ENCODE measurements around the gene KRTAP13-1. TPM values are rescaled to one million over a fixed set of nuclear protein-coding genes. Genes with fewer than 3 reads are reported as not detected.
A peak's percentile ranks its signal among the peaks of the same experiment; 100 is the strongest.

Gene KRTAP13-1, protein sequence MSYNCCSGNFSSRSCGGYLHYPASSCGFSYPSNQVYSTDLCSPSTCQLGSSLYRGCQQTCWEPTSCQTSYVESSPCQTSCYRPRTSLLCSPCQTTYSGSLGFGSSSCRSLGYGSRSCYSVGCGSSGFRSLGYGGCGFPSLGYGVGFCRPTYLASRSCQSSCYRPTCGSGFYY
- total RNA-seq = not detected
- polyA plus RNA-seq = not detected
- long read RNA-seq, donor 1 = 0 reads
- long read RNA-seq, donor 2 = 0 reads
- long read RNA-seq, donor 3 = 0 reads
- long read RNA-seq, donor 4 = 0 reads

DNA sequence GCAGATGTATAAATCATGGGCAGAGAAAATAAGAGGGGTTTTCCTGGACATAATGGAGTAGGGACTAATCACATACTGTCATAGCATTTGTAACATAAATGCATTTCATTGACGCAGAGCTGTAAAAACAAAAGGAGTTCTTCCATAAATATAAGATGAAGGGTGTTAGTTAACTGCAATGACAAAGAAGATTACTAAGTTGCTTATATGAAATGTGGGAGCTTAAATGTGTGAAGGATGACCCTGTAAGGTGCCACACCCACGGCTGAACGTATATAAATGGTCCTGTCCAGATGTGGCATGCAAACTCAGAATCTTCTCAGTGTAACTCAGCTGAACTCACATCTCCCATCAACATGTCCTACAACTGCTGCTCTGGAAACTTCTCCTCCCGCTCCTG is at the start of gene KRTAP13-1:
Gene KRTAP13-1, plus strand, starts transcription at position 301 of the 400 bp plus-strand sequence. Its CDS starts 56 bp downstream, at position 357.
- Histone ChIP-seq H3K4me3 (ENCODE audit: low read length) (no peak within 1 kb of the TSS), H3K9me3 (ENCODE audit: control insufficient read depth, low read length) (no peaks in the 10 kb centered on the region), H3K27me3 (ENCODE audit: control insufficient read depth, insufficient read depth) (no peaks in the 10 kb centered on the region), H3K4me1 (ENCODE audit: control insufficient read depth, insufficient read depth, low read length) (no peaks in the 10 kb centered on the region), H3K27ac (ENCODE audit: low read length) (no peak within 1 kb of the TSS)
- no peak for ATAC-seq
- 80% methylated on average over 4 of the region's 4 CpGs for WGBS
- intact Hi-C loops (cut with DNase I) = no loop called here
- no peak for DNase-seq

DNA sequence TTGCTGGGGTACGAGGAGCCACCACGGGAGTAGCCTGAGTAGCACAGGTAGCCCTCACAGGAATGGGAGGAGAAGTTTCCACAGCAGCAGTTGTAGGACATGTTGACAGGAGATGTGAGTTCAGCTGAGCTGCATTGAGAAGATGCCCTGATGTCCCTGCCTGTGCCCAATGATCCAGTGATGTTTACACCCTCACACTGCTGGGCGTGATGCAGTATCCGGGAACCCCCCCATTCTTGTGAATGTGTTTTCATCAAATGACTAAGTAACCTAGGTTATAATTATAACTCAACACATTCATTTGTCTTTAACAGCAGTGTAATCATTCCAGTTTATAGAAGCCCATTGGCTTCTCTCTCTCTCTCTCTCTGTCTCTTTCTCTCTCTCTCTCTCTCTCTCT is 47.3 kb upstream of the KRTAP13-1 start, which contains the start of gene KRTAP23-1:
Gene KRTAP23-1, minus strand, starts transcription at position 101 of the 400 bp plus-strand sequence. Its CDS starts 0 bp downstream, at position 101.
- intact Hi-C loops (cut with DNase I) = loop anchor here in 3 of 4 donors (10.0 kb wide), 3 partner anchors 86 to 736 kb away; partner anchors contain the start of gene KRTAP13-4 (in 1 of the 3)
- ATAC-seq (no peak), DNase-seq (no peak)
- Histone ChIP-seq H3K4me1 (ENCODE audit: control insufficient read depth, insufficient read depth, low read length) (no peaks in the 10 kb centered on the region), H3K27ac (ENCODE audit: low read length) (no peak within 1 kb of the TSS), H3K9me3 (ENCODE audit: control insufficient read depth, low read length) (no peaks in the 10 kb centered on the region), H3K27me3 (ENCODE audit: control insufficient read depth, insufficient read depth) (no peaks in the 10 kb centered on the region), H3K4me3 (ENCODE audit: low read length) (no peak within 1 kb of the TSS)
- whole genome bisulfite sequencing = 89% methylated on average over 4 of the region's 4 CpGs

DNA sequence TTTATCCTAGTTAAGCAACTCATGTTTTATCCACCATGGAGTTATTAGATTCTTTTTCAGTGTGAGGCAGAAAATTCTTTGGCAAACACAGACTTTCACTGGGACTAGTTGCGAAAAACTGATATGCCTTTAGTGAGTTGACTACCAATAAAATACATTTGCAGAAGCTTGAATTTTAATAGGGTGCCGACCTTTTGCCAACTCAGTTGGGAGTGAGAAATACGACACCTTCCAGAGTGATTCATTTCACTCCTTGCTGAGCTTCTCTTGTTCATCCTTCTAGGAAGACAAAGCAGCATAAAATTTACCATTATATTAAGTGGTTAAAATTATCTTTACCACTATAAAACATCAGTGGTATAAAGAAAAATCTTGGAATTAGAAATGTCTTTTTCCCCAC is 46.3 kb upstream of the KRTAP13-1 start:
- H3K9me3 ChIP-seq (ENCODE audit: control insufficient read depth, low read length) = no peaks in the 10 kb centered on the region
- H3K4me3 ChIP-seq (ENCODE audit: low read length) = no peak overlapping the region
- no peaks in the 10 kb centered on the region for H3K27me3 ChIP-seq (ENCODE audit: control insufficient read depth, insufficient read depth)
- H3K27ac ChIP-seq (ENCODE audit: low read length) = no peak overlapping the region
- DNase-seq (no peak), ATAC-seq (no peak)
- WGBS = 29% methylated on average over 3 of the region's 3 CpGs
- H3K4me1 ChIP-seq (ENCODE audit: control insufficient read depth, insufficient read depth, low read length) = no peaks in the 10 kb centered on the region
- intact Hi-C loops (cut with DNase I) = loop anchor here in 3 of 4 donors (10.0 kb wide), 3 partner anchors 85 to 735 kb away; partner anchors contain the start of gene KRTAP13-4 (in 1 of the 3)

DNA sequence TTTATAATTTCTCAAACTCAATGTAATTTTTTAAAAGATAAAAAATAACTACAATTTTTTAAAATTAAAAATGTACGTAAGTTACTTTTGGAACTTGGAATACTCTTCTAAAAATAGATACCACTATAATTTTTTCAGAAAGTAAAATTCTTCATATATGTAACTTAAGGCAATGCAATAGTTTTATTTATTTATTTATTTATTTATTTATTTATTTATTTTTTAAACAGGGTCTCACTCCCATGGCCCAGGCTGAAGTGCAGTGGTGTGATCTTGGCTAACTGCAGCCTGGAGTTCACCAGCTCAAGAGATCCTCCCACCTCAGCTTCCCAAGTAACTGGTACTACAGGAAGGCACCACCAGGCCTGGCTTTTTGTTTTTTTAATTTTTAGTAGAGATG is 44.3 kb upstream of the KRTAP13-1 start:
- intact Hi-C loops (cut with DNase I) = no loop called here
- Histone ChIP-seq H3K9me3 (ENCODE audit: control insufficient read depth, low read length) (no peaks in the 10 kb centered on the region), H3K27me3 (ENCODE audit: control insufficient read depth, insufficient read depth) (no peaks in the 10 kb centered on the region), H3K4me1 (ENCODE audit: control insufficient read depth, insufficient read depth, low read length) (no peaks in the 10 kb centered on the region), H3K4me3 (ENCODE audit: low read length) (no peak overlapping the region), H3K27ac (ENCODE audit: low read length) (no peak overlapping the region)
- WGBS = 94% methylated on average over 1 of the region's 1 CpG
- DNase-seq = no peak
- ATAC-seq = no peak

DNA sequence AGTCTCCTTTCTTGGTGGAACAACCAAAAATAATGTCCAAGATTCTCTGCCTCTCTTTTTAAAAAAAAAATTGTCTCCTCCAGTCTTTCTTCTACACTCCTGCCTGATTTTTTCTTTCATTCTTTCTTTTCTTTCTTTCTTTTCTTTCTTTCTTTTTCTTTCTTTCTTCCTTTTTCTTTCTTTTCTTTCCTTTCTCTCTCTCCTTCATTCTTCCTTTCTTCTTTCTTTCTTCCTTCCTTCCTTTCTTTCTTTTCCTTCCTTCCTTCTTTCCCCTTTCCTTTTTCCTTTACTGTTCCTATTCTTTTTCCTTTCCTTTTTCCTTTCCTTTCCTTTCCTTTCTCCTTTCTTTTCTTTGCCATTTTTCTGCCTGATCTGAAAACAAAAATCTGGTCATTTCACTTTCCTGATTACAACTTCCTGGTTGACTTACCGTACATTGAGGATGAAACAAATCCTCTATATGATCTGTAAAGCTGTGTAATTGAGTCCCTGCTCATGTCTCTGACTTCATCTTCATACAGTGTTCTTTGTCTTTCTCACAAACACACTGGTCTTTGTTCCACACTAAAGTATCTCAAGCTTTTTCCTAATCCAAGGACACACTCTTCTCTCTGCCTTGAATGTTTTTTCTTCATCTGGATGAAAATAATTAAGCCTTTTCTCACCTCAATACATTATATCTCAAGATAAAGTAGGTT is 41.4 kb upstream of the KRTAP13-1 start:
- H3K9me3 ChIP-seq (ENCODE audit: control insufficient read depth, low read length) = no peaks in the 10 kb centered on the region
- no peak overlapping the region for H3K27ac ChIP-seq (ENCODE audit: low read length)
- DNase-seq = no peak
- 71% methylated on average over 1 of the region's 1 CpG for WGBS
- intact Hi-C loops (cut with DNase I) = loop anchor here in 1 of 4 donors (5.0 kb wide), 1 partner anchor 68 kb away; no protein-coding TSS in a partner anchor
- no peak for ATAC-seq
- H3K4me3 ChIP-seq (ENCODE audit: low read length) = no peak overlapping the region
- no peaks in the 10 kb centered on the region for H3K27me3 ChIP-seq (ENCODE audit: control insufficient read depth, insufficient read depth)
- no peaks in the 10 kb centered on the region for H3K4me1 ChIP-seq (ENCODE audit: control insufficient read depth, insufficient read depth, low read length)

DNA sequence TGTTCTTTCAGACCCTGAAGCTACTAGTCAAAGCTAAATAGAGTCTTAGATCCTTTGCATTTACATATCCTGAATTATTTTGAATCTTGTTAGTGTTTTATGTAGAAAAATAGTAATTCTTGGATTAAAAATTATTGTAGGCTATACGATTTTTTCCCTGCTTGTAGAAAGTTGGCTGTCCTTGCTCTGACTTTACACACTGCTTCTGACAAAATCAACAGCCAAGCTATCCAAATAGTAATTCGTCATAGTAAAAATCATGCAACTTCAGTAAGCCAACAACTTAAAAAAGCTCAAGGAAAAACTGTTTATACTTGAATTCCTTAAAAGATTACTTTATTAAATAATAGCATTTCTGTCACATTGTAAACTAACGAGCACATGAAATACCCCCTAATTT is 39.9 kb upstream of the KRTAP13-1 start:
- H3K4me3 ChIP-seq (ENCODE audit: low read length) = no peak overlapping the region
- intact Hi-C loops (cut with DNase I) = loop anchor here in 1 of 4 donors (5.0 kb wide), 1 partner anchor 66 kb away; no protein-coding TSS in a partner anchor
- WGBS = 49% methylated on average over 3 of the region's 3 CpGs
- no peak for DNase-seq
- H3K27me3 ChIP-seq (ENCODE audit: control insufficient read depth, insufficient read depth) = no peaks in the 10 kb centered on the region
- H3K9me3 ChIP-seq (ENCODE audit: control insufficient read depth, low read length) = no peaks in the 10 kb centered on the region
- ATAC-seq = no peak
- no peaks in the 10 kb centered on the region for H3K4me1 ChIP-seq (ENCODE audit: control insufficient read depth, insufficient read depth, low read length)
- no peak overlapping the region for H3K27ac ChIP-seq (ENCODE audit: low read length)

DNA sequence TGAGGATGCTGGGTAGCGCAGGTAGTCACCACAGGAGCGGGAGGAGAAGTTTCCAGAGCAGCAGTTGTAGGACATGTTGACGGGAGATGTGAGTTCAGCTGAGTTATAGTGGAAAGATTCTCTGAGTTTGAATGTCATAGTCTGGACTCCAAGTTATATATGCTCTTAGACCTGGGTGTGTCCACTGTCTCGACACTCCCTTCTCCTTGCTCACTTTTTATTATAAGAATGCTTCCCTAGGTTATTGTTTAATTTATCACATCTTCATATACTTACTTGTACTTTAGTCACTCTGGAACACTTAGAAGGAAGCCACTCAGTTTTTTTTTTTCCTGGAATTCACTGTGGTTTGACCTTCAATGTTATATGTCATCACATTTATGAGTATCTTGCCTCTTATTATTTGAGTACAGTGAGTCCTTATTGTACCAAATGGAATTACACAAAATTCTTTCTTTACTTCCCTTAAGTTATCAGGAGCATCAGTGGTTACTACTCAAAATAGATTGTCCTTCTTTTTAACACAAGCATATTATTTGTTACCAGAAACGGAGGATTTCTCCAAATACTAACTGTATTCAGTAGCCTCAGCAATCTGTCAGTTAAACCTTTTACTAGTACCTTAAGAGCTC is 23.6 kb upstream of the KRTAP13-1 start, which contains the start of gene KRTAP13-2:
Gene KRTAP13-2, minus strand, starts transcription at position 133 of the 632 bp plus-strand sequence. Its CDS starts 58 bp downstream, at position 75.
- Histone ChIP-seq H3K27ac (ENCODE audit: low read length) (no peak within 1 kb of the TSS), H3K4me3 (ENCODE audit: low read length) (no peak within 1 kb of the TSS), H3K9me3 (ENCODE audit: control insufficient read depth, low read length) (no peaks in the 10 kb centered on the region), H3K27me3 (ENCODE audit: control insufficient read depth, insufficient read depth) (no peaks in the 10 kb centered on the region), H3K4me1 (ENCODE audit: control insufficient read depth, insufficient read depth, low read length) (no peaks in the 10 kb centered on the region)
- intact Hi-C loops (cut with DNase I) = no loop called here
- ATAC-seq (no peak), DNase-seq (no peak)
- 79% methylated on average over 5 of the region's 5 CpGs for WGBS

DNA sequence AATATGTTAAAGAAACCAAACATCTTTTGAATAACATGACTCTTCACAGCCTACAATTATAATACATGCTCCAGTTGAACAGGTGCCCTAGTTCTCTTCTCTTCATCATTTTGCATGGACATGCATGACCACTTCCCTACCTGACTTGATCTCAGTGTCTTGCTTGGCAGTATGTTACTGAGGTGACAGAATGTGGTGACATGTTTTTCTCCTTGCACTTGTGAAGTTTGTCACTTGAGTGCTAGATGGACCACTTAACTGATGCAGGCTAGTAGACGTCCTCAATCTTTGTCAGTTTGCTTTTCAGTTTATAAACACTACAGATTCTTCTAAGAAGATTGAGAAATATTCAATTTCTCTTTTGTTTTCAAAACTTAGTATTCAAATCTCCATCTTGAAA is 13.6 kb upstream of the KRTAP13-1 start:
- Histone ChIP-seq H3K9me3 (ENCODE audit: control insufficient read depth, low read length) (no peaks in the 10 kb centered on the region), H3K27me3 (ENCODE audit: control insufficient read depth, insufficient read depth) (no peaks in the 10 kb centered on the region), H3K27ac (ENCODE audit: low read length) (no peak overlapping the region), H3K4me3 (ENCODE audit: low read length) (no peak overlapping the region), H3K4me1 (ENCODE audit: control insufficient read depth, insufficient read depth, low read length) (no peaks in the 10 kb centered on the region)
- intact Hi-C loops (cut with DNase I) = no loop called here
- DNase-seq (no peak), ATAC-seq (no peak)
- WGBS = 27% methylated on average over 1 of the region's 1 CpG

DNA sequence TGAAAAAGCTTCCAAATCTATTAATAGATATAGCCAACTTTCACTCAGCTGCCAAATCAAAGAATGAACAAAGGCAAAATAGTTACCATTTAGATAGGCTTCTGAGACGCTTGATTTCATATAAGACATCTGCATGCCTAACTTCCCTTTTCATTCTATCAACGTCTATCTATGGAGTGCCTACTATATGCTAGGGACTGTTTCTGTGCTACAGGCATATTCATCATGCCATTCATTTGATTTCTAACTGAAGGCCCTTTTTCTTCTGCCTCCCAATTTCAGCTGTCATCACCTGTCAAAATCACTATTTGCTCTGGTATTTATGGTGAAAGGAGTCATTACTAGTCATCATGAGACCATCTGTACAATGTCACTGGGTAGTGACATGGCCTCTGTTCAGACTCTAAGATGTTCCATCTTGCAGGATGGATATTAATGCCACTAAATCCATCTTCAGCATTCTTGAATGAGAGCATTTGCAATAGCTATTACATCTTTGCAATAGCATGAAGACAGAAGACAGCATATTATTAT is 4.3 kb upstream of the KRTAP13-1 start:
- intact Hi-C loops (cut with DNase I) = no loop called here
- DNase-seq (no peak), ATAC-seq (no peak)
- no peaks in the 10 kb centered on the region for H3K9me3 ChIP-seq (ENCODE audit: control insufficient read depth, low read length)
- H3K4me3 ChIP-seq (ENCODE audit: low read length) = no peak overlapping the region
- no peaks in the 10 kb centered on the region for H3K4me1 ChIP-seq (ENCODE audit: control insufficient read depth, insufficient read depth, low read length)
- no peak overlapping the region for H3K27ac ChIP-seq (ENCODE audit: low read length)
- WGBS = 25% methylated on average over 2 of the region's 2 CpGs
- no peaks in the 10 kb centered on the region for H3K27me3 ChIP-seq (ENCODE audit: control insufficient read depth, insufficient read depth)

DNA sequence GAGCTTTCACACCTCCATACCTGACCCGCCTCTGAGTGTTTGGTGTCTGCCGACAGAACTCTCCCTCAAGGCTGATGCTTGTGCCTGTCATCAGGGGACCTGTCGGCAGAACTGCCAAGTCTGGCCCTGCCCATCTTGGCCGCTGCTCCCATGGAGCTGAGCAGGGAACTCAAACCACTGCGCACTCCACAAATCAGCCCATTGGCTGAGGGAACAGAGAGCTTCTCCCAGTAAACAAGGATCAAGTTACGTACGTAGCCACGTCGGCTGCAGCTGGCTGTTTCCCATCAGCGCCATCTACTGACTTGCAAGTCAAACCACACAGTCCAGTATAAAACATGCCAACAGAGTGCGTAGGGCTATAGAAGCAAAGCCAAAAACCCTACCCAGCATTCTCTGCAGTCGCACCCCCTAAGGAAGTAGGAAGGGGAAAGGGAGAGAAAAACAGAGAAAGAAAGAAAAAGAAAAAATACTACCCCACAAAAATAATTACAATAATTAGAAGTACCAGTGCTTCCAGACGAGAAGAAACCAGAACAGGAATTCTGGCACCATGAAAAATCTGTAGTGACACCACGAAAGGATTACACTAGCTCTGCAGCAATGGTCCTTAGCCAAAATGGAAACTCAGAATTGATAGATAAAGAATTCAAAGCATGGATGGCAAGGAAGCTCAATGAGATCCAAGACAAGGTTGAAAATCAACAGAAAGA is 13.1 kb downstream of the KRTAP13-1 start:
- H3K27me3 ChIP-seq (ENCODE audit: control insufficient read depth, insufficient read depth) = no peaks in the 10 kb centered on the region
- H3K27ac ChIP-seq (ENCODE audit: low read length) = no peak overlapping the region
- DNase-seq (peak; percentile 44 to 55 (median 46)), ATAC-seq (peak; percentile 72 to 78)
- WGBS = 25% methylated on average over 14 of the region's 14 CpGs
- intact Hi-C loops (cut with DNase I) = no loop called here
- H3K9me3 ChIP-seq (ENCODE audit: control insufficient read depth, low read length) = no peaks in the 10 kb centered on the region
- no peaks in the 10 kb centered on the region for H3K4me1 ChIP-seq (ENCODE audit: control insufficient read depth, insufficient read depth, low read length)
- no peak overlapping the region for H3K4me3 ChIP-seq (ENCODE audit: low read length)
